ENCODE measurements around the gene ANKRD33B.

DNA sequence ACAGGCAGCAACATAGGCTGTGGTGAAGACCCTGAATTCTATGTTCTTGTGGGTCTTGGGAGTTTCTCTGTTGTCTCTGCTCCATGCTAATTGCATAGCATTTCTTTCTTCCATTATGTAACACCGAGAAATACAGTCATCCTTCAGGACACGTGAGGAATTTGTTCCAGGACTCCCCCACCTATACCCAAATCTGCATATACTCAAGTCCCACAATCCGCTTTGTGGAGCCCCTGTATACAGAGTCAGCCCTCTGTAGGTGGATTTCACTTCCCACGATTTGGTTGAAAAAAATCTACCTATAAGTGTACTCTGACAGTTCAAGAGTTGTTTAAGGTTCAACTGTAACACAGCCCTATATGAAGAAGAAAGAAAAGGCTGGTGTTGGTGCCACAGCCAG lies 22.1 kb downstream of the ANKRD33B start:
- TF ChIP-seq GATA3 (IDR thresholded peaks at IDR 0.05; ENCODE audit: low read depth, low read length), result no peak
- TF ChIP-seq GATA2 (IDR thresholded peaks at IDR 0.05; ENCODE audit: low read depth, low read length), result no peak
